IMR-90 (cell line): Measurements from ENCODE around the gene MAOB.

Experiments used
- CTCF ChIP-seq: conservative IDR thresholded peaks from 2 replicates; pipeline ENCODE4 v1.5.1; 2012; ENCODE audit warnings: mild to moderate bottlenecking, low read depth, low read length, improper control_type of control experiment
- MAFK ChIP-seq: IDR thresholded peaks from 2 replicates; pipeline ENCODE4 v1.6.1; 2012; ENCODE audit warnings: low read depth, low read length, improper control_type of control experiment
- MAZ ChIP-seq: IDR thresholded peaks from 2 replicates; pipeline ENCODE4 v1.6.1; 2012; ENCODE audit warnings: low read depth, mild to moderate bottlenecking, low read length, improper control_type of control experiment, moderate library complexity, borderline replicate concordance
- POLR2A ChIP-seq: IDR thresholded peaks from 2 replicates; pipeline ENCODE4 v1.6.1; 2012; ENCODE audit warnings: mild to moderate bottlenecking, low read depth, low read length
- RAD21 ChIP-seq: IDR thresholded peaks from 2 replicates; pipeline ENCODE4 v1.6.1; 2012; ENCODE audit warnings: low read length, improper control_type of control experiment
- RCOR1 ChIP-seq: IDR thresholded peaks from 2 replicates; pipeline ENCODE4 v1.6.1; 2012; ENCODE audit warnings: mild to moderate bottlenecking, low read length, improper control_type of control experiment; ENCODE audit not compliant: insufficient replicate concordance
- RFX5 ChIP-seq: IDR thresholded peaks from 2 replicates; pipeline ENCODE4 v1.8.0; 2012; ENCODE audit warnings: low read depth, mild to moderate bottlenecking, low read length, moderate library complexity
- USF2 ChIP-seq: fragments of 150-350 bp; IDR thresholded peaks from 2 replicates; pipeline ENCODE4 v1.6.1; 2017; ENCODE audit warnings: mild to moderate bottlenecking, antibody characterized with exemption, low read length, low read depth

GRCh38 chrX:43735957-43736356, 146.3 kb downstream of the MAOB start:
- TF ChIP-seq CTCF (no peak), RFX5 (no peak), POLR2A (no peak), RCOR1 (no peak), RAD21 (no peak), USF2 (no peak), MAFK (no peak), MAZ (no peak)
